ENCODE data around the gene VSTM2B. TPM values are rescaled to one million over a fixed set of nuclear protein-coding genes. Genes with fewer than 3 reads are reported as not detected.

The VSTM2B gene
- polyA plus RNA-seq, 1 donor (not counting 4 experiments of a cell fraction or from before 2014, with no cell fraction given), result not detected

GRCh38 chr19:29499921-29500590 lies 25.7 kb upstream of the VSTM2B start:
- Histone ChIP-seq H2AFZ (ENCODE audit: control insufficient read depth, low read length) (no peak overlapping the region), H3K27me3 (ENCODE audit: control insufficient read depth, extremely low read depth, insufficient read depth, low read length) (no peaks in the 10 kb centered on the region), H3K4me3 (ENCODE audit: control insufficient read depth in 2 of 3, extremely low read depth in 1 of 3, insufficient read depth in 2 of 3, low read depth in 1 of 3, low read length in 3 of 3) (no peak overlapping the region), H3K27ac (ENCODE audit: control insufficient read depth, insufficient read depth, low read length) (no peak overlapping the region), H3K79me2 (ENCODE audit: control insufficient read depth, insufficient read depth, low read length) (no peaks in the 10 kb centered on the region), H3K4me2 (ENCODE audit: control insufficient read depth, extremely low read depth, insufficient read depth, low read depth, low read length) (no peak overlapping the region), H3K4me1 (ENCODE audit: control insufficient read depth, extremely low read depth, insufficient read depth, low read length) (no peaks in the 10 kb centered on the region), H4K20me1 (ENCODE audit: control insufficient read depth, extremely low read depth, insufficient read depth, low read length) (no peaks in the 10 kb centered on the region), H3K36me3 (ENCODE audit: control insufficient read depth in 2 of 2, extremely low read depth in 1 of 2, insufficient read depth in 2 of 2, low read length in 2 of 2) (no peaks in the 10 kb centered on the region), H3K9ac (ENCODE audit: control insufficient read depth, extremely low read depth, insufficient read depth, low read length) (no peak overlapping the region), H3K9me3 (ENCODE audit: control insufficient read depth, low read depth, low read length) (peaks cover 2% of the 10 kb centered on the region), H3K9me1 (ENCODE audit: control insufficient read depth, extremely low read depth, insufficient read depth, low read length) (no peaks in the 10 kb centered on the region)
- TF ChIP-seq EZH2 (IDR thresholded peaks at IDR 0.05; ENCODE audit: low read length) (no peak), CTCF (optimal IDR thresholded peaks at IDR 0.05 in 1 of 3, IDR thresholded peaks at IDR 0.05 in 1 of 3, conservative IDR thresholded peaks at IDR 0.05 in 1 of 3; ENCODE audit: extremely low read depth in 1 of 3, insufficient read depth in 2 of 3, low read length in 3 of 3) (no peak)
- FAIRE-seq, result no peak
- no peak for DNase-seq (ENCODE audit: low read depth, low spot score)
- dilution Hi-C loops (cut with MboI; ENCODE audit: extremely low pct_ligation_motif_present, low sequenced_read_pairs), result no loop called here

DNA sequence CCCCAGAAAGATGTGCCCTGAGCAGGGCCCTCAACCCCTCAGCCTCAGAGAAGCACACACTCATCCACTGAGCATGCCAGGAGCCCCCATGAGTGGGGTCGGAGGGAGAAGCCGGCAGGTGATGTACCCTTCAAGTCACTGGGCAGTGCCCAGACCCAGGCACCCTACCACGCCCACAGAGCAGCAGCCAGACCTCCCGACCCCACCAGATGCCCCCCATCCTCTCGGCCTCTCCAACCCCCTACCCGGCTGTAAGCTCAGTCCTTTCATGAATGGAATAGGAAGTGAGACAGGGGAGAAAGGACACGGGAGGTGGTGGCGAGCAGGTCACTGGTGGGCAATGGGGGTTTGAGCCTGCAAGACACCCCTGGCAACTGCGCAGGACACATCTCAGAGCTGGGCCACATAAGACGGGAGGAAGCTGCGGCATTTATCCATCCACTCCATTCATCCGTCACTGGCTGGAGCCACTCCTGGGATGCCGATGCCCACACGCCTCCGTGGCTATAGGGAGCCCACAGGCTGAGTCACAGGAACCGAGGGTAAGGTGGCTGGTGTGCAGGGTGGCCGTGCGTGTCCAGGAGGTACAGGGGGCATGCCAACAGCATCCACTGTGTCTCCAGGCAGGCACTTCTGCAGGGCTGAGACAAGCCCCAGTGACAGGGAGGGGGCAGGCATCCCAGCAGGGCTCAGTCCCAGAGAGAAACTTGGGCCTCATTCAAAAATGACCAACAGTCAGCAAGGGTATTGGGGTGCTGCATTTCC lies 23.8 kb upstream of the VSTM2B start:
- no peak overlapping the region for H3K9ac ChIP-seq (ENCODE audit: control insufficient read depth, extremely low read depth, insufficient read depth, low read length)
- no peaks in the 10 kb centered on the region for H3K4me1 ChIP-seq (ENCODE audit: control insufficient read depth, extremely low read depth, insufficient read depth, low read length)
- H4K20me1 ChIP-seq (ENCODE audit: control insufficient read depth, extremely low read depth, insufficient read depth, low read length), result no peaks in the 10 kb centered on the region
- no peaks in the 10 kb centered on the region for H3K79me2 ChIP-seq (ENCODE audit: control insufficient read depth, insufficient read depth, low read length)
- no peak overlapping the region for H2AFZ ChIP-seq (ENCODE audit: control insufficient read depth, low read length)
- H3K9me1 ChIP-seq (ENCODE audit: control insufficient read depth, extremely low read depth, insufficient read depth, low read length), result no peaks in the 10 kb centered on the region
- FAIRE-seq (no peak), DNase-seq (ENCODE audit: low read depth, low spot score) (no peak)
- no peak overlapping the region for H3K4me2 ChIP-seq (ENCODE audit: control insufficient read depth, extremely low read depth, insufficient read depth, low read depth, low read length)
- no peak overlapping the region for H3K4me3 ChIP-seq (ENCODE audit: control insufficient read depth in 2 of 3, extremely low read depth in 1 of 3, insufficient read depth in 2 of 3, low read depth in 1 of 3, low read length in 3 of 3)
- H3K27me3 ChIP-seq (ENCODE audit: control insufficient read depth, extremely low read depth, insufficient read depth, low read length), result no peaks in the 10 kb centered on the region
- dilution Hi-C loops (cut with MboI; ENCODE audit: extremely low pct_ligation_motif_present, low sequenced_read_pairs), result no loop called here
- TF ChIP-seq EZH2 (IDR thresholded peaks at IDR 0.05; ENCODE audit: low read length), result no peak
- TF ChIP-seq CTCF (optimal IDR thresholded peaks at IDR 0.05 in 1 of 3, IDR thresholded peaks at IDR 0.05 in 1 of 3, conservative IDR thresholded peaks at IDR 0.05 in 1 of 3; ENCODE audit: extremely low read depth in 1 of 3, insufficient read depth in 2 of 3, low read length in 3 of 3), result no peak
- no peaks in the 10 kb centered on the region for H3K36me3 ChIP-seq (ENCODE audit: control insufficient read depth in 2 of 2, extremely low read depth in 1 of 2, insufficient read depth in 2 of 2, low read length in 2 of 2)
- H3K9me3 ChIP-seq (ENCODE audit: control insufficient read depth, low read depth, low read length), result peaks cover 5% of the 10 kb centered on the region
- no peak overlapping the region for H3K27ac ChIP-seq (ENCODE audit: control insufficient read depth, insufficient read depth, low read length)
